HEK293T (cell line): ENCODE data around the gene TCERG1L.

Experiments used
- CTCF ChIA-PET: fragments of 350-600 bp; formaldehyde crosslinking; extraction: SDS; loops from one replicate; lab custom pipeline; 2021; ENCODE audit warnings: antibody characterized with exemption, inconsistent platforms; lab: Yijun Ruan, JAX
- POLR2A ChIA-PET: fragments of 350-600 bp; formaldehyde crosslinking; extraction: SDS; loops from one replicate; lab custom pipeline; 2020; ENCODE audit warnings: antibody characterized with exemption, inconsistent platforms; lab: Yijun Ruan, JAX
- DNase-seq: peaks from one replicate; pipeline ENCODE4 v3.0.0; 2012; ENCODE audit warnings: mixed read lengths; ENCODE audit errors: extremely low spot score
- ARNT ChIP-seq: fragments of 450-650 bp; IDR thresholded peaks from 2 replicates; pipeline ENCODE4 v1.6.1; 2017; ENCODE audit warnings: mild to moderate bottlenecking
- BHLHE40 ChIP-seq: fragments of 450-650 bp; IDR thresholded peaks from 2 replicates; pipeline ENCODE4 v1.6.1; 2016; ENCODE audit warnings: mild to moderate bottlenecking, moderate library complexity, borderline replicate concordance
- CTBP1 ChIP-seq: fragments of 450-650 bp; IDR thresholded peaks from 2 replicates; pipeline ENCODE4 v1.6.1; 2016; ENCODE audit warnings: borderline replicate concordance
- ELF4 ChIP-seq: fragments of 450-650 bp; IDR thresholded peaks from 2 replicates; pipeline ENCODE4 v1.6.1; 2017; ENCODE audit warnings: antibody characterized with exemption
- FOXA1 ChIP-seq: fragments of 450-650 bp; IDR thresholded peaks from 2 replicates; pipeline ENCODE4 v1.6.1; 2016; ENCODE audit warnings: mild to moderate bottlenecking
- FOXK2 ChIP-seq: fragments of 450-650 bp; IDR thresholded peaks from 2 replicates; pipeline ENCODE4 v1.6.1; 2016; ENCODE audit warnings: mild to moderate bottlenecking
- FOXM1 ChIP-seq: fragments of 450-650 bp; IDR thresholded peaks from 2 replicates; pipeline ENCODE4 v1.6.1; 2017; ENCODE audit warnings: mild to moderate bottlenecking, borderline replicate concordance
- HDGF ChIP-seq: fragments of 450-650 bp; IDR thresholded peaks from 2 replicates; pipeline ENCODE4 v1.6.1; 2017; ENCODE audit warnings: antibody characterized with exemption, borderline replicate concordance
- L3MBTL2 ChIP-seq: fragments of 450-650 bp; conservative IDR thresholded peaks from 2 replicates; pipeline ENCODE4 v1.6.1; 2016; ENCODE audit warnings: mild to moderate bottlenecking
- LEF1 ChIP-seq: fragments of 450-650 bp; IDR thresholded peaks from 2 replicates; pipeline ENCODE4 v1.6.1; 2017; ENCODE audit warnings: mild to moderate bottlenecking, borderline replicate concordance
- NFRKB ChIP-seq: fragments of 450-650 bp; IDR thresholded peaks from 2 replicates; pipeline ENCODE4 v1.6.1; 2016; ENCODE audit warnings: mild to moderate bottlenecking, moderate library complexity
- PKNOX1 ChIP-seq: fragments of 450-650 bp; IDR thresholded peaks from 2 replicates; pipeline ENCODE4 v1.6.1; 2016
- SP1 ChIP-seq: fragments of 450-650 bp; IDR thresholded peaks from 2 replicates; pipeline ENCODE4 v1.6.1; 2017
- SUZ12 ChIP-seq: fragments of 450-650 bp; IDR thresholded peaks from 2 replicates; pipeline ENCODE4 v1.6.1; 2016; ENCODE audit warnings: mild to moderate bottlenecking
- TARDBP ChIP-seq: fragments of 450-650 bp; IDR thresholded peaks from 2 replicates; pipeline ENCODE4 v1.6.1; 2016
- ZNF384 ChIP-seq: fragments of 450-650 bp; IDR thresholded peaks from 2 replicates; pipeline ENCODE4 v1.6.1; 2016

TCERG1L gene

GRCh38 chr10:131114846-131115245, 196.7 kb downstream of the TCERG1L start:
- TF ChIP-seq L3MBTL2 (no peak), FOXM1 (no peak), HDGF (no peak), BHLHE40 (no peak), SUZ12 (no peak), ELF4 (no peak), ARNT (no peak), PKNOX1 (no peak), SP1 (no peak), FOXA1 (no peak)
- DNase-seq = no peak
- CTCF ChIA-PET = no interaction called here
- POLR2A ChIA-PET = no interaction called here

- ChIA-PET CTCF (no interaction called here), POLR2A (no interaction called here)
- no peak for DNase-seq
- TF ChIP-seq TARDBP = no peak
- no peak for TF ChIP-seq ZNF384
- no peak for TF ChIP-seq FOXK2
These were observed 197.7 kb downstream of the TCERG1L start for GRCh38 chr10:131113709-131114291.

GRCh38 chr10:131113165-131113564, 198.4 kb downstream of the TCERG1L start:
- CTCF ChIA-PET = no interaction called here
- no peak for TF ChIP-seq SUZ12
- TF ChIP-seq TARDBP = no peak
- no peak for TF ChIP-seq SP1
- TF ChIP-seq LEF1 = no peak
- no peak for TF ChIP-seq ARNT
- no peak for TF ChIP-seq FOXM1
- no peak for TF ChIP-seq FOXK2
- no peak for TF ChIP-seq ELF4
- no peak for TF ChIP-seq BHLHE40
- no peak for TF ChIP-seq CTBP1
- TF ChIP-seq NFRKB = no peak
- DNase-seq = no peak
- POLR2A ChIA-PET = no interaction called here

GRCh38 chr10:131112691-131113090, 198.8 kb downstream of the TCERG1L start:
- DNase-seq = no peak
- ChIA-PET CTCF (no interaction called here), POLR2A (no interaction called here)
- TF ChIP-seq ARNT = no peak

GRCh38 chr10:131111471-131112080, 199.9 kb downstream of the TCERG1L start:
- no peak for DNase-seq
- ChIA-PET CTCF (no interaction called here), POLR2A (no interaction called here)
- no peak for TF ChIP-seq TARDBP
- no peak for TF ChIP-seq BHLHE40
- TF ChIP-seq FOXA1 = no peak
- TF ChIP-seq CTBP1 = no peak
- TF ChIP-seq SP1 = no peak
- no peak for TF ChIP-seq NFRKB
- TF ChIP-seq ELF4 = no peak
- TF ChIP-seq ZNF384 = no peak

GRCh38 chr10:131111007-131111406, 200.5 kb downstream of the TCERG1L start:
- ChIA-PET POLR2A (no interaction called here), CTCF (no interaction called here)
- no peak for DNase-seq
- TF ChIP-seq FOXM1 = no peak
- no peak for TF ChIP-seq L3MBTL2
- no peak for TF ChIP-seq PKNOX1
- no peak for TF ChIP-seq ELF4
- TF ChIP-seq HDGF = no peak
- TF ChIP-seq NFRKB = no peak
- no peak for TF ChIP-seq SP1
- TF ChIP-seq SUZ12 = no peak
- TF ChIP-seq CTBP1 = no peak
- TF ChIP-seq ARNT = no peak
- no peak for TF ChIP-seq FOXK2
- TF ChIP-seq TARDBP = no peak
- no peak for TF ChIP-seq FOXA1
- no peak for TF ChIP-seq LEF1

GRCh38 chr10:131110241-131110783, 201.2 kb downstream of the TCERG1L start:
- ChIA-PET CTCF (no interaction called here), POLR2A (no interaction called here)
- DNase-seq = no peak
- TF ChIP-seq SP1 (no peak), ARNT (no peak), ZNF384 (no peak), NFRKB (no peak), FOXK2 (no peak), ELF4 (no peak), BHLHE40 (no peak), L3MBTL2 (no peak), TARDBP (no peak), SUZ12 (no peak), PKNOX1 (no peak)
